GM19324 (cell line): ENCODE data around the gene C19orf44.

Source experiments
- ATAC-seq: cut with Tn5 transposase; IDR thresholded peaks from one replicate; pipeline ENCODE4 v1.9.1; 2021; ENCODE audit warnings: mild to moderate bottlenecking, moderate library complexity; ENCODE audit not compliant: unreplicated experiment, low FRiP score

Gene C19orf44

GRCh38 chr19:16514383-16515019 is 18.3 kb downstream of the C19orf44 start:
- no peak for ATAC-seq

- no peak for ATAC-seq
Measured at GRCh38 chr19:16516381-16516780, 20.2 kb downstream of the C19orf44 start.

GRCh38 chr19:16516923-16517610 is 20.9 kb downstream of the C19orf44 start:
- no peak for ATAC-seq

- ATAC-seq = no peak
Measured at GRCh38 chr19:16518061-16518460, 21.9 kb downstream of the C19orf44 start.

- ATAC-seq = no peak
Measured at GRCh38 chr19:16518483-16519229, 22.5 kb downstream of the C19orf44 start.

- ATAC-seq = no peak
Measured at GRCh38 chr19:16519230-16519687, 23.1 kb downstream of the C19orf44 start.

- no peak for ATAC-seq
Measured at GRCh38 chr19:16520074-16520973, 24.1 kb downstream of the C19orf44 start.

GRCh38 chr19:16520986-16521624 is 24.9 kb downstream of the C19orf44 start:
- ATAC-seq = no peak

GRCh38 chr19:16521715-16522289 is 25.6 kb downstream of the C19orf44 start:
- ATAC-seq = no peak

GRCh38 chr19:16522559-16523377 is 26.6 kb downstream of the C19orf44 start:
- ATAC-seq = no peak

- no peak for ATAC-seq
Measured at GRCh38 chr19:16524991-16525734, 29.0 kb downstream of the C19orf44 start.

GRCh38 chr19:16525751-16526481 is 29.7 kb downstream of the C19orf44 start:
- no peak for ATAC-seq

GRCh38 chr19:16527334-16527935 is 31.2 kb downstream of the C19orf44 start:
- no peak for ATAC-seq

GRCh38 chr19:16527971-16528521 is 31.9 kb downstream of the C19orf44 start:
- ATAC-seq = no peak

- ATAC-seq = no peak
Measured at GRCh38 chr19:16529466-16530144, 33.4 kb downstream of the C19orf44 start.
